GM19328 (cell line): ENCODE measurements around the gene TRIM46.
"Not testable (repeated sequence)": the region's sequence is repeated elsewhere in the genome, so short reads cannot be mapped to it uniquely, and the experiment has no call there.

ENCODE experiments used
- ATAC-seq: cut with Tn5 transposase; IDR thresholded peaks from one replicate; pipeline ENCODE4 v1.9.1; 2021; ENCODE audit warnings: mild to moderate bottlenecking, moderate library complexity; ENCODE audit not compliant: unreplicated experiment

Gene TRIM46

DNA sequence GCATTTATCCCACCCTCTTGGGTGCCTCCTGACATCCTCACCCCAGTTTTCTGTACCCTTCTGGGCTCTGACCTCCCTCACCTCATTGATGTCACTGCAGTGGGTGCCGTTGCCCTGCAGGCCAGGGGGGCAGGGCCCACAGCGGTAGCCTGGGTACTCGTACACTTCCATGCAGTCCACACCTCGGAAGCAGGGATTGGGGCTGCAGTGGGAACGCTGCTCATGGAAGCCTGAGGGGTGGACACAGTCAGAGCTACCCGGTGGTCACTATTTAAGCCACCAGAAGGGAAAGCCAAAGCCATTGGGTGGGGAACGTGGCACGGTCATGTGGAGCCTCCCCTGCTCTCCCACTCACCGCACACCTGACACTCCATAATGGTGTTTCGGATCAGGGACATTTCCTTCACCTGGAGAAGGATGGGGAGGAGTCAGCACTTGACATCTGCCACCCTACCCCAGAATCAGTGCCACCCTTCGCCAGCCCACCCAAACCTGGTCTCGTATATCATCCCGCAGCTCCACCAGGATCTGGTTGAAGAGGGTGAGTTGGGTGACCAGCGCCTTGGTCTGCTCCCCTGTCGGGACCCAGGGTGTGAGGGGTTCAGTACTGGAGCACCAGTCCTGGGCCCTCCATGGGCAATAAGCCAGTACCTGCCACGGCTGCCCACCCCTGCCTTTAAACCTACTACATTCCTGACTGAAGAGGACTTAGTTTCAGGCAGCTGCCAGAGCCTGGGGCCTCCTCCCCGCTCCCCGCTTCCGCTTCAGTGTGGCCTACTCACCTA is 29.3 kb downstream of the TRIM46 start:
- no peak for ATAC-seq

GRCh38 chr1:155205035-155205434 is 31.4 kb downstream of the TRIM46 start:
- no peak for ATAC-seq

DNA sequence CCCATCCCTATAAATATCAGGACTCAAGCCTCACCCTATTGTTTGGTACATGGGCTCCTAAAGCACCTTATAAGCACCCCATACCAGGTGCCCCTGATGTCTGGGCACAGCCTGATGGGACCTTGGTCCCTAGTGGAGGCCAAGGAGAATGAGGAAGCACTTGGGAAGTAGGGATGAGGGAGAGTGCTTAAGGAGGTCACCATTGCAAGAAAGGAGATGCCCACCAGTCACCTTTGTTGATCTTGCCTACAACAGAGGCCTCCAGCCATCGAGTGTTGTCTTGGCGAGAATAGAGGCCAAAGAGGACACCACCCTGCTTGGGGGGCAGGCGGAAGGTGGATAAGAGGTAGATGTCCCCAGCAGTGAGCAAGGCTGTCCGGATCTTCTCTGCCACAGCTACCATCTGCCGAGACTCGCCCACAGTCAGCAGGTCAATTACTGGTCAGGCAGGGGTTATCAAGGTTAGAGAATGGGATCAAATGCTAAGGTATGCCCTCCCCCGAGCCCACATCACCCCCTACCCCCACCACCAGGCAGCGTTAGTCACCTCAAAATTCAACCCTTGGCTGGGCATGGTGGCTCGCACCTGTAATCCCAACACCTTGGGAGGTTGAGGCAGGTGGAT is 32.4 kb downstream of the TRIM46 start:
- no peak for ATAC-seq

GRCh38 chr1:155206891-155207805 is 33.5 kb downstream of the TRIM46 start:
- no peak for ATAC-seq

GRCh38 chr1:155207806-155208540 is 34.3 kb downstream of the TRIM46 start, which contains the start of gene THBS3:
THBS3 (minus strand) TSS chr1:155207897; CDS start chr1:155207876, 21 bp downstream.
- no peak for ATAC-seq

GRCh38 chr1:155208541-155209311 is 35.1 kb downstream of the TRIM46 start, which contains the start of gene MTX1:
MTX1 (plus strand) TSS chr1:155208695; CDS start chr1:155208805, 110 bp downstream.
- no peak for ATAC-seq

DNA sequence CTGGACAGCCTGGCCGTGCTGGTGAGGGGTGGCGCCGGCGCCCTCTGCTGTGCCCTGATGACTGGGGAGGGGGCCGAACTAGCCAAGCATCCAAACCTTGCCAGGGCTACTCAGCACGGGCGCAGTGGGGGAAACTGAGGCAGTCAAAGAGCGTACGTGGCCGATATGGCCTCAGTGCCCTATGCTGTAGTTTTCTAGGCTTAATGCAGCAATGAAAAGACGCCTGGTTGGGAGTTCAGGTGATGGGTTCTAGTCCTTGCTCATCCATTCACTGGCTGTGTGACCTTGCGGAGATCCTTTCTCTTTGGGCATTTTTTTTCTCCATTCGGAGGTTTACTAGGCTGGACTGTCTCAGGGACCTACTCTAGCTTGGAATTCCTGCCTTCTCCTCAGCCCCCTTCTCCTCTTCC is 35.7 kb downstream of the TRIM46 start:
- ATAC-seq: no peak

GRCh38 chr1:155210314-155211104 is 36.9 kb downstream of the TRIM46 start:
- ATAC-seq: no peak

- not testable (repeated sequence) for ATAC-seq
These were observed 37.9 kb downstream of the TRIM46 start for GRCh38 chr1:155211381-155212050.

- not testable (repeated sequence) for ATAC-seq
These were observed 38.4 kb downstream of the TRIM46 start for GRCh38 chr1:155212051-155212440.

DNA sequence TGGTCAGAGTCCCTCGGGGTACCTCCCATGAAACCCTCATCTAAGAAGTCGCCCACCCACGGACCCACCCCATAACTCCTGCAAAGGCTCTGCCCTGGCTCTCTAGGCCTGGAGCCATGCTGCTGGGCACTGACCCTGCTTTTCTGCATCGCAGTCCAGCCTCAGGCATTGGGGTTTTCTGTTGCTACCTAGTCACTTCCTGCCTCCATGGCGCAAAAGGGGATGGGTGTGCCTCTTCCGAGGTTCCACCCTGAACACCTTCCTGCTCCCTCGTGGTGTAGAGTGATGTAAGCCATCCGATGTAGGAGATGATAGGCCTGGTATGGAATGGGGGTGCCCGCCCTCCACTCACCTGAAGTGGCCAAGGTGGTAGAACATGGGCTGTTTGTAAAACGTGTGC is 41.1 kb downstream of the TRIM46 start:
- ATAC-seq: not testable (repeated sequence)

GRCh38 chr1:155218854-155219591 is 45.4 kb downstream of the TRIM46 start:
- ATAC-seq: no peak

DNA sequence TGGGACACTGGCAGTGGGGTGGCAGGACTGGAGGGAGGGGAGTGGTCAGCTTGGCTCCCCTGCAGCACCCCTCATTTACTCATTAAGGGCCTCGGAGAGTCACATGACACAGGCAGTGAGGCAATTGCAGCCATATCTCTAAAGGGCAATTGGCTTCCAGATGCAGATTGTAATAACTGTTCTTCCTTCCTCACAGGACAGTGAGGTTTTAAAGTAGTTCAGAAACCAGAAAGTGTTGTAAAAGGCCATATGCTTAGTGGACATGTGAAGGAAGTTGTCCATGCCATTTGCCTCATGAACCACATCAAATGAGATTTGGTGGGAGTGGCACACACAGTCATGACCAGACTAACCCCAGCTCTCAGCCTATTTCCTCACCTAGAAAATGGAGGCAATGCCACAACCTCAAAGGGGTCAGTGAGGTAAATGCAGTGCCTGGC is 46.0 kb downstream of the TRIM46 start:
- no peak for ATAC-seq

DNA sequence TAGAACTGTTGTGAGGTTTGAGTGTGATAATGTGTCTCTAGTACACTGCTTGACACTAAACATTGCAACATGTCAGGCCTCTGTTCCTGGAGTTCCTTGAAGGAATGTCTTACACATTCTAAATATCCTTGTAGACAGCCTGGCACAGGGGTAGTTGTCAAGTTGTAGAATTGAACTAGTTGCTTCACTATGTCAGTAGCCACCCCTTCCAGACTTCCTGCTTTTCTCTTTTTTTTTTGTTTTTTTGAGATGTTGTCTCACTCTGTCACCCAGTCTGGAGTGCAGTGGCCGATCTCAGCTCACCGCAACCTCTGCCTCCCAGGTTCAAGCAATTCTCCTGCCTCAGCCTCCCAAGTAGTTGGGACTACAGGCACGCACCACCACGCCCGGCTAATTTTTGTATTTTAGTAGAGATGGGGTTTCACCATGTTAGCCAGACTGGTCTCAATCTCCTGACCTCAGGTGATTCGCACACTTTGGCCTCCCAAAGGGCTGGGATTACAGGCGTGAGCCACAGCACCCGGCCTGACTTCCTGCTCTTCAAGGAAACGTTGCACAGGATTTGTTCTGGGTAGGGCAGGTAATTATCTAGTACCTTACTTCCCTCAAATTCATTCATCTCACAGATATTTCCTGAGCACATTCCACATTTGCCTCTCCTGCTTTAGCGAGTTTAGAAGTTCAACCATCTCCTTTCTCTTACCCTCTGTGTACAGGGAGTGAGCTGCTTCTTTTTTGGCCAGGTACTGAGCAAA is 46.7 kb downstream of the TRIM46 start:
- not testable (repeated sequence) for ATAC-seq

GRCh38 chr1:155223047-155223446 is 49.4 kb downstream of the TRIM46 start:
- no peak for ATAC-seq

DNA sequence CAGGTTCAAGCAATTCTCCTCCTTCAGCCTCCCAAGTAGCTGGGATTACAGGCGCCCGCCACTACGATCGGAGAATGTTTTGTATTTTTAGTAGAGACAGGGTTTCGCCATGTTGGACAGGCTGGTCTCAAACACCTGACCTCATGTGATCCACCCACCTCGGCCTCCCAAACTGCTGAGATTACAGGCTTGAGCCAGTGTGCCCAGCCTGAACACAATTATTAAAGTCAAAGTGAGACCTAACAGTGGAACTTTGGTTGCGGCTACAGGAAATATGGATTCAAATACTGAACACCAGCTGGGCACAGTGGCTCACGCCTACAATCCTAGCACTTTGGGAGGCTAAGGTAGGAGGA is 51.7 kb downstream of the TRIM46 start:
- ATAC-seq: not testable (repeated sequence)
